HEK293 (cell line): ENCODE results near the gene BBS9.

Experiments used
- CTCF ChIA-PET: fragments of 350-600 bp; formaldehyde crosslinking; extraction: SDS; loops from one replicate; lab custom pipeline; 2021; ENCODE audit warnings: antibody characterized with exemption; lab: Yijun Ruan, JAX
- POLR2A ChIA-PET: fragments of 300-600 bp; formaldehyde crosslinking; extraction: SDS; loops from one replicate; lab custom pipeline; 2020; ENCODE audit warnings: antibody characterized with exemption, inconsistent platforms; lab: Yijun Ruan, JAX
- H3K27ac ChIP-seq: fragments of 200-500 bp; sonication (Bioruptor generic); 2 replicates; pipeline ENCODE4 v1.5.1; 2014; ENCODE audit warnings: low read depth, low read length, control low read depth, inconsistent platforms; ENCODE audit errors: extremely low read depth
- H3K36me3 ChIP-seq, 2 experiments: fragments of 200-500 bp in 1 of 2; sonication (Bioruptor generic) in 1 of 2; 1 replicate in 1 of 2; 2 replicates in 1 of 2; pipeline ENCODE4 v1.5.1; 2014 to 2017; ENCODE audit warnings: inconsistent platforms in 2 of 2, low read length in 2 of 2; ENCODE audit not compliant: control insufficient read depth in 2 of 2, insufficient read depth in 1 of 2
- H3K4me1 ChIP-seq: fragments of 200-500 bp; sonication (Bioruptor generic); 2 replicates; pipeline ENCODE4 v1.5.1; 2014; ENCODE audit warnings: mild to moderate bottlenecking, low read length, inconsistent platforms; ENCODE audit not compliant: control insufficient read depth, insufficient read depth
- H3K4me3 ChIP-seq: 2 replicates; pipeline ENCODE4 v1.5.1; 2011; ENCODE audit warnings: low read depth, mild to moderate bottlenecking, control low read depth, low read length, moderate library complexity
- H3K9me3 ChIP-seq: fragments of 200-500 bp; sonication (Bioruptor generic); 2 replicates; pipeline ENCODE4 v1.5.1; 2014; ENCODE audit warnings: low read depth, low read length, inconsistent platforms; ENCODE audit not compliant: control insufficient read depth, insufficient read depth
- GLI4 ChIP-seq: fragments of 450-650 bp; formaldehyde crosslinking; IDR thresholded peaks from 2 replicates; pipeline ENCODE4 v1.5.1; 2016; ENCODE audit warnings: missing biosample characterization, missing genetic modification characterization
- HOXC10 ChIP-seq: sonication (generic); formaldehyde crosslinking; IDR thresholded peaks from 2 replicates; pipeline ENCODE4 v1.8.1; 2023; ENCODE audit warnings: mild to moderate bottlenecking, missing genetic modification reagents
- KLF1 ChIP-seq: fragments of 450-650 bp; formaldehyde crosslinking; IDR thresholded peaks from 2 replicates; pipeline ENCODE4 v1.5.1; 2016; ENCODE audit warnings: missing biosample characterization, missing genetic modification characterization
- KLF10 ChIP-seq: fragments of 450-650 bp; IDR thresholded peaks from 2 replicates; pipeline ENCODE4 v1.5.1; 2018; ENCODE audit warnings: missing biosample characterization, mild to moderate bottlenecking, missing genetic modification characterization
- RBAK ChIP-seq: fragments of 450-650 bp; formaldehyde crosslinking; IDR thresholded peaks from 2 replicates; pipeline ENCODE4 v1.5.1; 2016; ENCODE audit warnings: missing biosample characterization, missing genetic modification characterization
- ZNF138 ChIP-seq: fragments of 450-650 bp; formaldehyde crosslinking; IDR thresholded peaks from 2 replicates; pipeline ENCODE4 v1.5.1; 2016; ENCODE audit warnings: missing biosample characterization, missing genetic modification characterization, borderline replicate concordance
- ZNF146 ChIP-seq: fragments of 450-650 bp; formaldehyde crosslinking; IDR thresholded peaks from 2 replicates; pipeline ENCODE4 v1.5.1; 2016; ENCODE audit warnings: missing biosample characterization, missing genetic modification characterization
- ZNF19 ChIP-seq: fragments of 450-650 bp; formaldehyde crosslinking; IDR thresholded peaks from 2 replicates; pipeline ENCODE4; 2016; ENCODE audit warnings: missing biosample characterization, missing genetic modification characterization, low read depth
- ZNF510 ChIP-seq: fragments of 450-650 bp; formaldehyde crosslinking; IDR thresholded peaks from 2 replicates; pipeline ENCODE4 v1.5.1; 2018; ENCODE audit warnings: mild to moderate bottlenecking, missing genetic modification characterization, missing biosample characterization; ENCODE audit not compliant: insufficient replicate concordance
- ZNF548 ChIP-seq: fragments of 450-650 bp; formaldehyde crosslinking; IDR thresholded peaks from 2 replicates; pipeline ENCODE4 v1.5.1; 2016; ENCODE audit warnings: missing biosample characterization, missing genetic modification characterization
- ZNF629 ChIP-seq: fragments of 450-650 bp; formaldehyde crosslinking; IDR thresholded peaks from 2 replicates; pipeline ENCODE4 v1.5.1; 2017; ENCODE audit warnings: missing biosample characterization, missing genetic modification characterization
- ZNF658 ChIP-seq: fragments of 450-650 bp; formaldehyde crosslinking; IDR thresholded peaks from 2 replicates; pipeline ENCODE4; 2016; ENCODE audit warnings: missing biosample characterization, missing genetic modification characterization
- TF ChIP-seq, protein P1 (sequence below): fragments of 450-650 bp; formaldehyde crosslinking; IDR thresholded peaks from 2 replicates; pipeline ENCODE4 v1.5.0; 2017; ENCODE audit warnings: missing biosample characterization, missing genetic modification characterization, borderline replicate concordance
- TF ChIP-seq, protein P2 (sequence below): fragments of 450-650 bp; formaldehyde crosslinking; conservative IDR thresholded peaks from 2 replicates; pipeline ENCODE4 v1.5.1; 2016; ENCODE audit warnings: low read depth, missing biosample characterization, missing genetic modification characterization
- TF ChIP-seq, protein P3 (sequence below): sonication (generic); formaldehyde crosslinking; IDR thresholded peaks from 2 replicates; pipeline ENCODE4 v1.8.1; 2022; ENCODE audit warnings: mild to moderate bottlenecking, moderate library complexity, missing genetic modification reagents
- TF ChIP-seq, protein P4 (sequence below): fragments of 450-650 bp; formaldehyde crosslinking; IDR thresholded peaks from 2 replicates; pipeline ENCODE4 v1.5.1; 2016; ENCODE audit warnings: missing biosample characterization, missing genetic modification characterization

The BBS9 gene

DNA sequence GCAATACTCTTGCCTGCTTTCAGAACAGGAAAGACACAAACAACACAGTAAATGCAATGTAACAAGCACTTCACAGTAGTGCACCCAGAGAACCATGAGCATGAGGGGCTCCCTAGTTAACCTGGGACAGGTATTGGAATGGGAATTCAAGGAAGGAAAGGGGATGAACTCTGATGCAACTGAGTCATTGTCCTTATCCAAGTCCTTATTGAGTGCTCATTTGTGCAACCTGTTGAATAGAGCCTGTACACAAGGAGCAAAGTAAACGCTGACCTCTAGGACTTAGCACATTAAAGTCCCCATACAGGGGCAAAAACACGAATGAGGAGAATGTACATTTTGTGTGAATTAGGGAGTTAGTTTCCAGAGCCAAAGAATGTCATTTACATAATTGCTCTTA is 499.5 kb downstream of the BBS9 start (continued):
- TF ChIP-seq, protein P1, sequence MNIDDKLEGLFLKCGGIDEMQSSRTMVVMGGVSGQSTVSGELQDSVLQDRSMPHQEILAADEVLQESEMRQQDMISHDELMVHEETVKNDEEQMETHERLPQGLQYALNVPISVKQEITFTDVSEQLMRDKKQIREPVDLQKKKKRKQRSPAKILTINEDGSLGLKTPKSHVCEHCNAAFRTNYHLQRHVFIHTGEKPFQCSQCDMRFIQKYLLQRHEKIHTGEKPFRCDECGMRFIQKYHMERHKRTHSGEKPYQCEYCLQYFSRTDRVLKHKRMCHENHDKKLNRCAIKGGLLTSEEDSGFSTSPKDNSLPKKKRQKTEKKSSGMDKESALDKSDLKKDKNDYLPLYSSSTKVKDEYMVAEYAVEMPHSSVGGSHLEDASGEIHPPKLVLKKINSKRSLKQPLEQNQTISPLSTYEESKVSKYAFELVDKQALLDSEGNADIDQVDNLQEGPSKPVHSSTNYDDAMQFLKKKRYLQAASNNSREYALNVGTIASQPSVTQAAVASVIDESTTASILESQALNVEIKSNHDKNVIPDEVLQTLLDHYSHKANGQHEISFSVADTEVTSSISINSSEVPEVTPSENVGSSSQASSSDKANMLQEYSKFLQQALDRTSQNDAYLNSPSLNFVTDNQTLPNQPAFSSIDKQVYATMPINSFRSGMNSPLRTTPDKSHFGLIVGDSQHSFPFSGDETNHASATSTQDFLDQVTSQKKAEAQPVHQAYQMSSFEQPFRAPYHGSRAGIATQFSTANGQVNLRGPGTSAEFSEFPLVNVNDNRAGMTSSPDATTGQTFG (tag by site-specific recombination): no peak
- TF ChIP-seq, protein P2, sequence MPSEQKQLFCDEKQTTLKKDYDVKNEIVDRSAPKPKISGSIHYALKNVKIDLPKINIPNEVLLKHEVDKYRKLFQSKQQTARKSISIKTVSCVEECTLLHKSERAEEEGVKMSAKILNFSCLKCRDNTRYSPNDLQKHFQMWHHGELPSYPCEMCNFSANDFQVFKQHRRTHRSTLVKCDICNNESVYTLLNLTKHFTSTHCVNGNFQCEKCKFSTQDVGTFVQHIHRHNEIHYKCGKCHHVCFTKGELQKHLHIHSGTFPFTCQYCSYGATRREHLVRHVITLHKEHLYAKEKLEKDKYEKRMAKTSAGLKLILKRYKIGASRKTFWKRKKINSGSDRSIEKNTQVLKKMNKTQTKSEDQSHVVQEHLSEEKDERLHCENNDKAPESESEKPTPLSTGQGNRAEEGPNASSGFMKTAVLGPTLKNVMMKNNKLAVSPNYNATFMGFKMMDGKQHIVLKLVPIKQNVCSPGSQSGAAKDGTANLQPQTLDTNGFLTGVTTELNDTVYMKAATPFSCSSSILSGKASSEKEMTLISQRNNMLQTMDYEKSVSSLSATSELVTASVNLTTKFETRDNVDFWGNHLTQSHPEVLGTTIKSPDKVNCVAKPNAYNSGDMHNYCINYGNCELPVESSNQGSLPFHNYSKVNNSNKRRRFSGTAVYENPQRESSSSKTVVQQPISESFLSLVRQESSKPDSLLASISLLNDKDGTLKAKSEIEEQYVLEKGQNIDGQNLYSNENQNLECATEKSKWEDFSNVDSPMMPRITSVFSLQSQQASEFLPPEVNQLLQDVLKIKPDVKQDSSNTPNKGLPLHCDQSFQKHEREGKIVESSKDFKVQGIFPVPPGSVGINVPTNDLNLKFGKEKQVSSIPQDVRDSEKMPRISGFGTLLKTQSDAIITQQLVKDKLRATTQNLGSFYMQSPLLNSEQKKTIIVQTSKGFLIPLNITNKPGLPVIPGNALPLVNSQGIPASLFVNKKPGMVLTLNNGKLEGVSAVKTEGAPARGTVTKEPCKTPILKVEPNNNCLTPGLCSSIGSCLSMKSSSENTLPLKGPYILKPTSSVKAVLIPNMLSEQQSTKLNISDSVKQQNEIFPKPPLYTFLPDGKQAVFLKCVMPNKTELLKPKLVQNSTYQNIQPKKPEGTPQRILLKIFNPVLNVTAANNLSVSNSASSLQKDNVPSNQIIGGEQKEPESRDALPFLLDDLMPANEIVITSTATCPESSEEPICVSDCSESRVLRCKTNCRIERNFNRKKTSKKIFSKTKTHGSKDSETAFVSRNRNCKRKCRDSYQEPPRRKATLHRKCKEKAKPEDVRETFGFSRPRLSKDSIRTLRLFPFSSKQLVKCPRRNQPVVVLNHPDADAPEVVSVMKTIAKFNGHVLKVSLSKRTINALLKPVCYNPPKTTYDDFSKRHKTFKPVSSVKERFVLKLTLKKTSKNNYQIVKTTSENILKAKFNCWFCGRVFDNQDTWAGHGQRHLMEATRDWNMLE (tag by site-specific recombination): no peak

DNA sequence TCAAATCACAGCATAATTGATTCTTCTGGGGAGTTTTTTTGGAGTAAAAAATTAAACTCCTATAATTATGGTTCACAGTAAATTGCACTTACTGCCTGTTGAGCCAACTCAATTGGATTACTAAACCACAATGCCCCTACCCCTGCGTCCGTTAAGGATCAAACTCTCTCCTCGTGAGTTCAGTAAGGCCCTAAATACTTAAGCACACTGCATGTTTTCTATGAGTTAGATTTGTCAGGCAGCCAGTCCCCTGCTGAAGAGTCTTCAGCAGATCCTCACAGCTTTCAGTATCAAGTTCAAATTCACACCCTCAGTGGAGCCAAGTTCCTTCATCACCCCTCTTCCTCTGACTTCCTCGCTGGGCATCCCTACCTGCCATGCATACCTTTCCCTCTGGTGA is 501.0 kb downstream of the BBS9 start:
- Histone ChIP-seq H3K27ac (no peak overlapping the region), H3K9me3 (no peaks in the 10 kb centered on the region), H3K4me3 (no peak overlapping the region), H3K4me1 (peaks cover 5% of the 10 kb centered on the region; the same call in 1 of the 2 replicates), H3K36me3 (no peaks in the 10 kb centered on the region)
- TF ChIP-seq ZNF510 (tag by site-specific recombination): no peak
- no peak for TF ChIP-seq HOXC10 (CRISPR knock-in tag)
- TF ChIP-seq ZNF146 (tag by site-specific recombination): no peak
- TF ChIP-seq KLF1 (tag by site-specific recombination): no peak
- no peak for TF ChIP-seq KLF10 (tag by site-specific recombination)
- TF ChIP-seq RBAK (tag by site-specific recombination): no peak
- TF ChIP-seq GLI4 (tag by site-specific recombination): no peak
- TF ChIP-seq, protein P3, sequence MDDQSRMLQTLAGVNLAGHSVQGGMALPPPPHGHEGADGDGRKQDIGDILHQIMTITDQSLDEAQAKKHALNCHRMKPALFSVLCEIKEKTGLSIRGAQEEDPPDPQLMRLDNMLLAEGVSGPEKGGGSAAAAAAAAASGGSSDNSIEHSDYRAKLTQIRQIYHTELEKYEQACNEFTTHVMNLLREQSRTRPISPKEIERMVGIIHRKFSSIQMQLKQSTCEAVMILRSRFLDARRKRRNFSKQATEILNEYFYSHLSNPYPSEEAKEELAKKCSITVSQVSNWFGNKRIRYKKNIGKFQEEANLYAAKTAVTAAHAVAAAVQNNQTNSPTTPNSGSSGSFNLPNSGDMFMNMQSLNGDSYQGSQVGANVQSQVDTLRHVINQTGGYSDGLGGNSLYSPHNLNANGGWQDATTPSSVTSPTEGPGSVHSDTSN (CRISPR knock-in tag): no peak
- no peak for TF ChIP-seq ZNF138 (tag by site-specific recombination)
- TF ChIP-seq ZNF629 (tag by site-specific recombination): no peak
- no peak for TF ChIP-seq ZNF548 (tag by site-specific recombination)
- no peak for TF ChIP-seq ZNF19
- no peak for TF ChIP-seq ZNF658
- TF ChIP-seq, protein P4, sequence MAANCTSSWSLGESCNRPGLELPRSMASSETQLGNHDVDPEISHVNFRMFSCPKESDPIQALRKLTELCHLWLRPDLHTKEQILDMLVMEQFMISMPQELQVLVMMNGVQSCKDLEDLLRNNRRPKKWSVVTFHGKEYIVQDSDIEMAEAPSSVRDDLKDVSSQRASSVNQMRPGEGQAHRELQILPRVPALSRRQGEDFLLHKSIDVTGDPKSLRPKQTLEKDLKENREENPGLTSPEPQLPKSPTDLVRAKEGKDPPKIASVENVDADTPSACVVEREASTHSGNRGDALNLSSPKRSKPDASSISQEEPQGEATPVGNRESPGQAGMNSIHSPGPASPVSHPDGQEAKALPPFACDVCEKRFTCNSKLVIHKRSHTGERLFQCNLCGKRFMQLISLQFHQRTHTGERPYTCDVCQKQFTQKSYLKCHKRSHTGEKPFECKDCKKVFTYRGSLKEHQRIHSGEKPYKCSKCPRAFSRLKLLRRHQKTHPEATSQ (tag by site-specific recombination): no peak
- CTCF ChIA-PET: interaction anchor here (0.6 kb wide), 1 partner anchor 1892 kb away, joined by 4 read pairs; no protein-coding TSS in a partner anchor
- POLR2A ChIA-PET: no interaction called here
